K562 (cell line): ENCODE data around the gene ITGAL. TPM values are rescaled to one million over a fixed set of nuclear protein-coding genes. Genes with fewer than 3 reads are reported as not detected.

Source experiments
- ARID2 ChIP-seq: fragments of 450-650 bp; IDR thresholded peaks from 2 replicates; pipeline ENCODE4 v1.6.1; 2017; ENCODE audit warnings: antibody characterized with exemption, mild to moderate bottlenecking
- CC2D1A ChIP-seq: fragments of 450-650 bp; IDR thresholded peaks from 2 replicates; pipeline ENCODE4 v1.6.1; 2017; ENCODE audit warnings: mild to moderate bottlenecking
- EHMT2 ChIP-seq: fragments of 450-650 bp; IDR thresholded peaks from 2 replicates; pipeline ENCODE4 v1.6.1; 2018; ENCODE audit warnings: antibody characterized with exemption
- HIVEP1 ChIP-seq: fragments of 250-450 bp; sonication (Bioruptor Pico); IDR thresholded peaks from 2 replicates; pipeline ENCODE4 v1.4.0; 2020; ENCODE audit warnings: mild to moderate bottlenecking
- HMG20B ChIP-seq: fragments of 250-450 bp; sonication (Bioruptor Pico); IDR thresholded peaks from 2 replicates; pipeline ENCODE4 v1.5.0; 2021; ENCODE audit warnings: mild to moderate bottlenecking
- ILK ChIP-seq: fragments of 450-650 bp; IDR thresholded peaks from 2 replicates; pipeline ENCODE4 v1.6.1; 2016; ENCODE audit warnings: missing genetic modification characterization, low read depth, mild to moderate bottlenecking, missing compliant biosample characterization, moderate library complexity, borderline replicate concordance
- MAFK ChIP-seq: IDR thresholded peaks from 2 replicates; pipeline ENCODE4 v1.6.1; 2011; ENCODE audit warnings: low read length, improper control_type of control experiment
- PREB ChIP-seq: sonication (generic); formaldehyde crosslinking; IDR thresholded peaks from 2 replicates; pipeline ENCODE4 v1.8.1; 2023; ENCODE audit warnings: mild to moderate bottlenecking, missing genetic modification reagents
- RCOR1 ChIP-seq, 2 experiments: IDR thresholded peaks; 2 replicates each; pipeline ENCODE4 v1.6.1; 2012; ENCODE audit warnings: low read depth in 2 of 2, low read length in 2 of 2, borderline replicate concordance in 1 of 2, improper control_type of control experiment in 1 of 2
- SFPQ ChIP-seq: fragments of 200-400 bp; formaldehyde crosslinking; IDR thresholded peaks from 2 replicates; pipeline ENCODE4 v1.6.1; 2017; ENCODE audit warnings: mild to moderate bottlenecking, low read depth, low read length, moderate library complexity
- SP2 ChIP-seq: IDR thresholded peaks from 2 replicates; pipeline ENCODE4 v1.6.1; 2011; ENCODE audit warnings: mild to moderate bottlenecking, low read depth, low read length, moderate library complexity; ENCODE audit not compliant: poor library complexity, severe bottlenecking; ENCODE audit errors: extremely low read depth
- STAT5A ChIP-seq: IDR thresholded peaks from 2 replicates; pipeline ENCODE4 v1.6.1; 2012; ENCODE audit warnings: low read length, inconsistent platforms, borderline replicate concordance
- TAF7 ChIP-seq: fragments of 450-650 bp; IDR thresholded peaks from 2 replicates; pipeline ENCODE4 v1.6.1; 2016; ENCODE audit warnings: missing genetic modification characterization, missing compliant biosample characterization
- ZHX1 ChIP-seq: fragments of 150-350 bp; conservative IDR thresholded peaks from 2 replicates; pipeline ENCODE4 v1.6.1; 2014; ENCODE audit warnings: low read length
- ZNF175 ChIP-seq: fragments of 200-800 bp; sonication (Bioruptor generic); IDR thresholded peaks from 2 replicates; pipeline ENCODE4 v1.6.1; 2016; ENCODE audit warnings: low read depth, mild to moderate bottlenecking, missing genetic modification characterization, missing compliant biosample characterization
- ZNF589 ChIP-seq: fragments of 200-800 bp; sonication (Bioruptor generic); IDR thresholded peaks from 2 replicates; pipeline ENCODE4 v1.6.1; 2016; ENCODE audit warnings: low read depth, missing genetic modification characterization, missing compliant biosample characterization
- ZNF695 ChIP-seq: fragments of 450-650 bp; formaldehyde crosslinking; IDR thresholded peaks from 2 replicates; pipeline ENCODE4 v1.4.0; 2020; ENCODE audit warnings: mild to moderate bottlenecking, moderate library complexity
- polyA plus RNA-seq, 8 experiments: library from polyadenylated mRNA; depleted of rRNA in 4 of 8; stranded (reverse) in 5 of 8; unstranded in 3 of 8; fragments of >200 nt; fragmentation: Nextera tagmentation in 2 of 8; fragmentation: Illumina TruSeq in 1 of 8; extraction: Ambion mirVana in 2 of 8; extraction: Trizol in 1 of 8; gene quantifications; 2 replicates each; pipeline versions ENCODE4 v1.2.1 to v1.2.3, GENCODE V29; 2011 to 2014; ENCODE audit warnings: inconsistent platforms in 1 of 8, missing spikeins in 1 of 8
- total RNA-seq, 7 experiments: library from RNA; depleted of rRNA in 6 of 7; stranded (reverse); fragments of >200 nt in 6 of 7; fragmentation: Illumina TruSeq in 2 of 7; extraction: Trizol in 2 of 7; gene quantifications; 2 replicates each; pipeline versions ENCODE4 v1.2.1 to v1.2.3, GENCODE V29; 2011 to 2021; ENCODE audit warnings: low replicate concordance in 1 of 7
- TF ChIP-seq, protein P1 (sequence below): fragments of 250-450 bp; sonication (Bioruptor Pico); IDR thresholded peaks from 2 replicates; pipeline ENCODE4 v1.8.0; 2021; ENCODE audit warnings: moderate library complexity, mild to moderate bottlenecking, inconsistent platforms
- TF ChIP-seq, protein P2 (sequence below): IDR thresholded peaks from 2 replicates; pipeline ENCODE4 v1.6.1; 2012; ENCODE audit warnings: low read depth, low read length, improper control_type of control experiment, borderline replicate concordance

ITGAL gene
- total and polyA plus RNA-seq, 9 of the 15 experiments (the other 6 are each of a cell fraction or from before 2014, with no cell fraction given), result 0.01 to 0.53 TPM; not detected in 7

DNA sequence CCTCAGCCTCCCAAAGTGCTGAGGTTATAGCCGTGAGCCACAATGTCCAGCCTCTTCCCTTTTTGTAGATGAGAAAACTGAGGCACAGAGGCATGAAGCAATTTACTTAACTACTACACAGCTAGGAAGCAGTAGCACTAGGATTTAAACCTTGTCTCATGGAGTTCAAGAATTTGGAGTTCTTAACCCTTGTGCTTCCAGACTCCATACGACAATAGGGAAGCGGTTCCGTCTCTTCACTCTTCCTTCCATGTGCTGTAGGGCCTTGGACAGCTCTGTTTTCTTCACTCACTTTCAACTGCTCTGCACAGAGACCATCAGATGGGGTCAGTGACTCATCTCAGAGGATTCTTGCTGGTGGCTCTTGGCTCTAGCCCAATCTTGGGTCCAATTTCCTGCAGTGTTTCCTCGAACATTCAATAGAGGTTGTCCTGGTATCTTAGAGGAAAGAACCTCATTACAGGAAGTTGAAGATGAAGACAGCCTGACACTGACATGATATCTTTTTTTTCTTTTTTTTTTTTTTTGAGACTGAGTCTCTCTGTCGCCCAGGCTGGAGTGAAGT lies 19.3 kb downstream of the ITGAL start (continued):
- TF ChIP-seq, protein P1, sequence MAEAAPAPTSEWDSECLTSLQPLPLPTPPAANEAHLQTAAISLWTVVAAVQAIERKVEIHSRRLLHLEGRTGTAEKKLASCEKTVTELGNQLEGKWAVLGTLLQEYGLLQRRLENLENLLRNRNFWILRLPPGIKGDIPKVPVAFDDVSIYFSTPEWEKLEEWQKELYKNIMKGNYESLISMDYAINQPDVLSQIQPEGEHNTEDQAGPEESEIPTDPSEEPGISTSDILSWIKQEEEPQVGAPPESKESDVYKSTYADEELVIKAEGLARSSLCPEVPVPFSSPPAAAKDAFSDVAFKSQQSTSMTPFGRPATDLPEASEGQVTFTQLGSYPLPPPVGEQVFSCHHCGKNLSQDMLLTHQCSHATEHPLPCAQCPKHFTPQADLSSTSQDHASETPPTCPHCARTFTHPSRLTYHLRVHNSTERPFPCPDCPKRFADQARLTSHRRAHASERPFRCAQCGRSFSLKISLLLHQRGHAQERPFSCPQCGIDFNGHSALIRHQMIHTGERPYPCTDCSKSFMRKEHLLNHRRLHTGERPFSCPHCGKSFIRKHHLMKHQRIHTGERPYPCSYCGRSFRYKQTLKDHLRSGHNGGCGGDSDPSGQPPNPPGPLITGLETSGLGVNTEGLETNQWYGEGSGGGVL, result no peak
- TF ChIP-seq TAF7 (tag), result no peak
- TF ChIP-seq ILK (tag), result no peak
- no peak for TF ChIP-seq STAT5A
- no peak for TF ChIP-seq HMG20B (CRISPR knock-in tag)
- peak; percentile 85 for TF ChIP-seq EHMT2
- TF ChIP-seq ZNF589 (CRISPR knock-in tag), result 0 out of 2 replicates have a peak, but pooled peaks have one; percentile 39
- TF ChIP-seq SP2, result no peak
- TF ChIP-seq ARID2, result no peak; the same call in 1 of the 2 replicates
- TF ChIP-seq ZNF695 (CRISPR knock-in tag), result no peak
- no peak for TF ChIP-seq ZNF175 (CRISPR knock-in tag)
- TF ChIP-seq RCOR1 (IDR thresholded peaks at IDR 0.05; ENCODE audit: borderline replicate concordance in 1 of 2, low read depth in 2 of 2, low read length in 2 of 2), result peak in 1 of 2 experiments; percentile 66; a peak in 1 of 4 replicates
- TF ChIP-seq CC2D1A, result peak; percentile 37; the same call in 1 of the 2 replicates
- TF ChIP-seq SFPQ, result no peak
- TF ChIP-seq, protein P2, sequence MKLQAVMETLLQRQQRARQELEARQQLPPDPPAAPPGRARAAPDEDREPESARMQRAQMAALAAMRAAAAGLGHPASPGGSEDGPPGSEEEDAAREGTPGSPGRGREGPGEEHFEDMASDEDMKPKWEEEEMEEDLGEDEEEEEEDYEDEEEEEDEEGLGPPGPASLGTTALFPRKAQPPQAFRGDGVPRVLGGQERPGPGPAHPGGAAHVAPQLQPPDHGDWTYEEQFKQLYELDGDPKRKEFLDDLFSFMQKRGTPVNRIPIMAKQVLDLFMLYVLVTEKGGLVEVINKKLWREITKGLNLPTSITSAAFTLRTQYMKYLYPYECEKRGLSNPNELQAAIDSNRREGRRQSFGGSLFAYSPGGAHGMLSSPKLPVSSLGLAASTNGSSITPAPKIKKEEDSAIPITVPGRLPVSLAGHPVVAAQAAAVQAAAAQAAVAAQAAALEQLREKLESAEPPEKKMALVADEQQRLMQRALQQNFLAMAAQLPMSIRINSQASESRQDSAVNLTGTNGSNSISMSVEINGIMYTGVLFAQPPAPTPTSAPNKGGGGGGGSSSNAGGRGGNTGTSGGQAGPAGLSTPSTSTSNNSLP, result no peak
- TF ChIP-seq ZHX1, result no peak
- no peak for TF ChIP-seq HIVEP1
- no peak for TF ChIP-seq MAFK
- TF ChIP-seq PREB (CRISPR knock-in tag), result no peak
